ENCODE data around the gene FBXO28. TPM values are rescaled to one million over a fixed set of nuclear protein-coding genes. Genes with fewer than 3 reads are reported as not detected.

Gene FBXO28
- total RNA-seq, 1 donor from 2014 or later = 29.2 TPM

GRCh38 chr1:224089583-224089982 lies 24.3 kb upstream of the FBXO28 start:
- Mint-ChIP-seq H3K27me3 (ENCODE audit: low read depth) (no peaks in the 10 kb centered on the region), H3K4me1 (peaks cover 4% of the 10 kb centered on the region), H3K36me3 (ENCODE audit: low read depth) (no peaks in the 10 kb centered on the region), H3K4me3 (no peak overlapping the region), H3K9me3 (no peaks in the 10 kb centered on the region), H3K27ac (ENCODE audit: unreplicated experiment) (no peak overlapping the region)
- no peak for TF ChIP-seq CTCF (conservative IDR thresholded peaks at IDR 0.05)
- no peak for DNase-seq (ENCODE audit: low read depth, low spot score)

GRCh38 chr1:224090116-224090515 lies 23.8 kb upstream of the FBXO28 start:
- Mint-ChIP-seq H3K9me3 (no peaks in the 10 kb centered on the region), H3K27me3 (ENCODE audit: low read depth) (peaks cover 3% of the 10 kb centered on the region), H3K36me3 (ENCODE audit: low read depth) (no peaks in the 10 kb centered on the region), H3K27ac (ENCODE audit: unreplicated experiment) (no peak overlapping the region), H3K4me3 (no peak overlapping the region), H3K4me1 (peaks cover 4% of the 10 kb centered on the region)
- TF ChIP-seq CTCF (conservative IDR thresholded peaks at IDR 0.05) = no peak
- DNase-seq (ENCODE audit: low read depth, low spot score) = no peak

- no peak for TF ChIP-seq CTCF (conservative IDR thresholded peaks at IDR 0.05)
- no peak overlapping the region for H3K4me3 Mint-ChIP-seq
- H3K27ac Mint-ChIP-seq (ENCODE audit: unreplicated experiment) = no peak overlapping the region
- no peaks in the 10 kb centered on the region for H3K9me3 Mint-ChIP-seq
- no peak for DNase-seq (ENCODE audit: low read depth, low spot score)
- peaks cover 20% of the 10 kb centered on the region for H3K27me3 Mint-ChIP-seq (ENCODE audit: low read depth)
- H3K4me1 Mint-ChIP-seq = peaks cover 4% of the 10 kb centered on the region
- no peaks in the 10 kb centered on the region for H3K36me3 Mint-ChIP-seq (ENCODE audit: low read depth)
These were observed 21.8 kb upstream of the FBXO28 start for GRCh38 chr1:224092111-224092510.

- H3K4me1 Mint-ChIP-seq = peaks cover 4% of the 10 kb centered on the region
- no peak for TF ChIP-seq CTCF (conservative IDR thresholded peaks at IDR 0.05)
- no peak for DNase-seq (ENCODE audit: low read depth, low spot score)
- no peak overlapping the region for H3K27ac Mint-ChIP-seq (ENCODE audit: unreplicated experiment)
- peaks cover 24% of the 10 kb centered on the region for H3K27me3 Mint-ChIP-seq (ENCODE audit: low read depth)
- H3K36me3 Mint-ChIP-seq (ENCODE audit: low read depth) = no peaks in the 10 kb centered on the region
- no peaks in the 10 kb centered on the region for H3K9me3 Mint-ChIP-seq
- no peak overlapping the region for H3K4me3 Mint-ChIP-seq
These were observed 21.3 kb upstream of the FBXO28 start for GRCh38 chr1:224092601-224093000.

- no peak for TF ChIP-seq CTCF (conservative IDR thresholded peaks at IDR 0.05)
- Mint-ChIP-seq H3K27ac (ENCODE audit: unreplicated experiment) (no peak overlapping the region), H3K4me1 (peaks cover 1% of the 10 kb centered on the region), H3K27me3 (ENCODE audit: low read depth) (peaks cover 24% of the 10 kb centered on the region), H3K4me3 (no peak overlapping the region), H3K36me3 (ENCODE audit: low read depth) (no peaks in the 10 kb centered on the region), H3K9me3 (peaks cover 5% of the 10 kb centered on the region)
- no peak for DNase-seq (ENCODE audit: low read depth, low spot score)
These were observed 18.6 kb upstream of the FBXO28 start for GRCh38 chr1:224095339-224095738.

GRCh38 chr1:224095867-224096266 lies 18.0 kb upstream of the FBXO28 start:
- no peak for DNase-seq (ENCODE audit: low read depth, low spot score)
- Mint-ChIP-seq H3K27ac (ENCODE audit: unreplicated experiment) (no peak overlapping the region), H3K4me1 (no peaks in the 10 kb centered on the region), H3K9me3 (peaks cover 5% of the 10 kb centered on the region), H3K4me3 (no peak overlapping the region), H3K36me3 (ENCODE audit: low read depth) (no peaks in the 10 kb centered on the region), H3K27me3 (ENCODE audit: low read depth) (peaks cover 24% of the 10 kb centered on the region)
- no peak for TF ChIP-seq CTCF (conservative IDR thresholded peaks at IDR 0.05)
